HG03045 (cell line): ENCODE measurements around the gene PIP5K1C.

ENCODE experiments used
- ATAC-seq: cut with Tn5 transposase; IDR thresholded peaks from one replicate; pipeline ENCODE4 v1.9.1; 2021; ENCODE audit warnings: mild to moderate bottlenecking, moderate library complexity; ENCODE audit not compliant: unreplicated experiment

The PIP5K1C gene

GRCh38 chr19:3646336-3647092 is 53.8 kb downstream of the PIP5K1C start:
- no peak for ATAC-seq

GRCh38 chr19:3645726-3646125 is 54.5 kb downstream of the PIP5K1C start:
- no peak for ATAC-seq

- no peak for ATAC-seq
Measured at GRCh38 chr19:3645067-3645396, 55.2 kb downstream of the PIP5K1C start.

GRCh38 chr19:3644351-3645066 is 55.8 kb downstream of the PIP5K1C start:
- no peak for ATAC-seq

GRCh38 chr19:3643674-3644313 is 56.5 kb downstream of the PIP5K1C start:
- ATAC-seq: no peak

GRCh38 chr19:3642987-3643673 is 57.1 kb downstream of the PIP5K1C start:
- no peak for ATAC-seq

GRCh38 chr19:3642296-3642695 is 58.0 kb downstream of the PIP5K1C start:
- no peak for ATAC-seq

- no peak for ATAC-seq
Measured at GRCh38 chr19:3641515-3642269, 58.6 kb downstream of the PIP5K1C start.

- ATAC-seq: no peak
Measured at GRCh38 chr19:3639479-3639878, 60.8 kb downstream of the PIP5K1C start.

- ATAC-seq: no peak
Measured at GRCh38 chr19:3638208-3639193, 61.8 kb downstream of the PIP5K1C start.

GRCh38 chr19:3637621-3638020 is 62.6 kb downstream of the PIP5K1C start:
- ATAC-seq: no peak

- ATAC-seq: no peak
Measured at GRCh38 chr19:3636962-3637361, 63.3 kb downstream of the PIP5K1C start.

GRCh38 chr19:3636506-3636905 is 63.8 kb downstream of the PIP5K1C start:
- no peak for ATAC-seq

- ATAC-seq: no peak
Measured at GRCh38 chr19:3634496-3635045, 65.7 kb downstream of the PIP5K1C start.

GRCh38 chr19:3633559-3633988 is 66.7 kb downstream of the PIP5K1C start:
- ATAC-seq: no peak

GRCh38 chr19:3632739-3633558 is 67.3 kb downstream of the PIP5K1C start:
- ATAC-seq: no peak

- no peak for ATAC-seq
Measured at GRCh38 chr19:3632098-3632497, 68.2 kb downstream of the PIP5K1C start.
